ENCODE measurements around the gene UXT. TPM values are rescaled to one million over a fixed set of nuclear protein-coding genes. Genes with fewer than 3 reads are reported as not detected.

The UXT gene
- total RNA-seq, 2 experiments from 2014 or later: 181 to 187 TPM

GRCh38 chrX:47621851-47622250 lies 37.1 kb downstream of the UXT start:
- Mint-ChIP-seq H3K4me3 (no peak overlapping the region), H3K27ac (no peak overlapping the region), H3K36me3 (ENCODE audit: low read depth) (peaks cover 4% of the 10 kb centered on the region), H3K4me1 (peaks cover 22% of the 10 kb centered on the region), H3K27me3 (peaks cover 29% of the 10 kb centered on the region), H3K9me3 (no peaks in the 10 kb centered on the region)
- CTCF ChIA-PET: no interaction called here
- POLR2A ChIA-PET: no interaction called here
- DNase-seq: no peak

- Mint-ChIP-seq H3K27ac (no peak overlapping the region), H3K9me3 (no peaks in the 10 kb centered on the region), H3K36me3 (ENCODE audit: low read depth) (no peaks in the 10 kb centered on the region), H3K4me3 (peak overlapping the region; percentile 48), H3K27me3 (peaks cover 35% of the 10 kb centered on the region), H3K4me1 (peaks cover 22% of the 10 kb centered on the region)
- POLR2A ChIA-PET: no interaction called here
- CTCF ChIA-PET: no interaction called here
- DNase-seq: no peak
These were observed 38.7 kb downstream of the UXT start for GRCh38 chrX:47620303-47620685.

GRCh38 chrX:47619486-47620302 lies 39.3 kb downstream of the UXT start, which contains the start of gene SYN1:
SYN1 (minus strand) TSS chrX:47619857; CDS start chrX:47619728, 129 bp downstream.
- CTCF ChIA-PET: no interaction called here
- Mint-ChIP-seq H3K9me3 (no peaks in the 10 kb centered on the region), H3K27ac (no peak within 1 kb of the TSS), H3K4me3 (peak within 1 kb of the TSS; percentile 59), H3K4me1 (peaks cover 20% of the 10 kb centered on the region), H3K27me3 (peaks cover 35% of the 10 kb centered on the region), H3K36me3 (ENCODE audit: low read depth) (no peaks in the 10 kb centered on the region)
- POLR2A ChIA-PET: no interaction called here
- DNase-seq: peak; percentile 75

GRCh38 chrX:47618923-47619485 lies 40.0 kb downstream of the UXT start:
- no peak overlapping the region for H3K27ac Mint-ChIP-seq
- no peaks in the 10 kb centered on the region for H3K36me3 Mint-ChIP-seq (ENCODE audit: low read depth)
- ChIA-PET CTCF (no interaction called here), POLR2A (no interaction called here)
- DNase-seq: no peak
- peak overlapping the region; percentile 59 for H3K4me3 Mint-ChIP-seq
- H3K27me3 Mint-ChIP-seq: peaks cover 35% of the 10 kb centered on the region
- H3K4me1 Mint-ChIP-seq: peaks cover 17% of the 10 kb centered on the region
- H3K9me3 Mint-ChIP-seq: no peaks in the 10 kb centered on the region

GRCh38 chrX:47614618-47615017 lies 44.4 kb downstream of the UXT start:
- POLR2A ChIA-PET: no interaction called here
- H3K4me3 Mint-ChIP-seq: no peak overlapping the region

GRCh38 chrX:47613082-47613481 lies 45.9 kb downstream of the UXT start:
- DNase-seq: no peak
- Mint-ChIP-seq H3K9me3 (no peaks in the 10 kb centered on the region), H3K36me3 (ENCODE audit: low read depth) (no peaks in the 10 kb centered on the region), H3K4me1 (peaks cover 4% of the 10 kb centered on the region), H3K27ac (no peak overlapping the region), H3K4me3 (no peak overlapping the region), H3K27me3 (peaks cover 16% of the 10 kb centered on the region)
- ChIA-PET POLR2A (no interaction called here), CTCF (interaction anchor here (1.9 kb wide), 1 partner anchor 16 kb away, joined by 4 read pairs; no protein-coding TSS in a partner anchor)

More at GRCh38 chrX:47614618-47615017, 44.4 kb downstream of the UXT start:
- no peak for DNase-seq
- CTCF ChIA-PET: interaction anchor here (1.6 kb wide), 1 partner anchor 9 kb away, joined by 4 read pairs; no protein-coding TSS in a partner anchor
- Mint-ChIP-seq H3K9me3 (no peaks in the 10 kb centered on the region), H3K4me1 (peaks cover 6% of the 10 kb centered on the region), H3K36me3 (ENCODE audit: low read depth) (no peaks in the 10 kb centered on the region), H3K27me3 (peaks cover 25% of the 10 kb centered on the region), H3K27ac (no peak overlapping the region)

- H3K36me3 Mint-ChIP-seq (ENCODE audit: low read depth): no peaks in the 10 kb centered on the region
- no peak overlapping the region for H3K27ac Mint-ChIP-seq
- CTCF ChIA-PET: interaction anchor here (0.6 to 1.9 kb wide), 3 partner anchors 16 to 854 kb away, joined by 3 to 4 read pairs (median 4); no protein-coding TSS in a partner anchor
- no peak for DNase-seq
- H3K4me1 Mint-ChIP-seq: peaks cover 6% of the 10 kb centered on the region
- no peak overlapping the region for H3K4me3 Mint-ChIP-seq
- H3K27me3 Mint-ChIP-seq: peaks cover 9% of the 10 kb centered on the region
- POLR2A ChIA-PET: no interaction called here
- no peaks in the 10 kb centered on the region for H3K9me3 Mint-ChIP-seq
These were observed 46.6 kb downstream of the UXT start for GRCh38 chrX:47612418-47612817.

GRCh38 chrX:47611926-47612325 lies 47.1 kb downstream of the UXT start:
- Mint-ChIP-seq H3K9me3 (no peaks in the 10 kb centered on the region), H3K4me3 (no peak overlapping the region), H3K4me1 (peaks cover 6% of the 10 kb centered on the region), H3K27me3 (peaks cover 6% of the 10 kb centered on the region), H3K36me3 (ENCODE audit: low read depth) (no peaks in the 10 kb centered on the region), H3K27ac (no peak overlapping the region)
- DNase-seq: no peak
- CTCF ChIA-PET: interaction anchor here (0.6 to 1.9 kb wide), 3 partner anchors 15 to 854 kb away, joined by 3 to 4 read pairs (median 4); no protein-coding TSS in a partner anchor
- POLR2A ChIA-PET: no interaction called here

- Mint-ChIP-seq H3K4me1 (peaks cover 6% of the 10 kb centered on the region), H3K9me3 (no peaks in the 10 kb centered on the region), H3K4me3 (no peak overlapping the region), H3K27ac (no peak overlapping the region), H3K36me3 (ENCODE audit: low read depth) (no peaks in the 10 kb centered on the region), H3K27me3 (peaks cover 2% of the 10 kb centered on the region)
- DNase-seq: no peak
- ChIA-PET POLR2A (no interaction called here), CTCF (interaction anchor here (1.5 kb wide), 1 partner anchor 15 kb away, joined by 4 read pairs; no protein-coding TSS in a partner anchor)
These were observed 47.5 kb downstream of the UXT start for GRCh38 chrX:47611489-47611888.

GRCh38 chrX:47610511-47610910 lies 48.5 kb downstream of the UXT start:
- CTCF ChIA-PET: interaction anchor here (0.7 kb wide), 1 partner anchor 30 kb away, joined by 3 read pairs; no protein-coding TSS in a partner anchor
- peaks cover 6% of the 10 kb centered on the region for H3K4me1 Mint-ChIP-seq
- POLR2A ChIA-PET: no interaction called here
- H3K9me3 Mint-ChIP-seq: no peaks in the 10 kb centered on the region
- no peaks in the 10 kb centered on the region for H3K36me3 Mint-ChIP-seq (ENCODE audit: low read depth)
- no peak for DNase-seq
- H3K27me3 Mint-ChIP-seq: no peaks in the 10 kb centered on the region
- H3K4me3 Mint-ChIP-seq: no peak overlapping the region
- no peak overlapping the region for H3K27ac Mint-ChIP-seq

GRCh38 chrX:47608130-47608810 lies 50.7 kb downstream of the UXT start:
- ChIA-PET POLR2A (no interaction called here), CTCF (no interaction called here)
- H3K36me3 Mint-ChIP-seq (ENCODE audit: low read depth): no peaks in the 10 kb centered on the region

GRCh38 chrX:47607091-47607490 lies 51.9 kb downstream of the UXT start:
- ChIA-PET POLR2A (no interaction called here), CTCF (no interaction called here)
- H3K9me3 Mint-ChIP-seq: no peaks in the 10 kb centered on the region
- H3K36me3 Mint-ChIP-seq (ENCODE audit: low read depth): no peaks in the 10 kb centered on the region
- peaks cover 6% of the 10 kb centered on the region for H3K4me1 Mint-ChIP-seq
- H3K27me3 Mint-ChIP-seq: no peaks in the 10 kb centered on the region
- no peak for DNase-seq
- H3K4me3 Mint-ChIP-seq: no peak overlapping the region
- H3K27ac Mint-ChIP-seq: no peak overlapping the region

More at GRCh38 chrX:47608130-47608810, 50.7 kb downstream of the UXT start:
- no peak overlapping the region for H3K4me3 Mint-ChIP-seq
- no peaks in the 10 kb centered on the region for H3K9me3 Mint-ChIP-seq
- no peak for DNase-seq
- no peak overlapping the region for H3K27ac Mint-ChIP-seq
- H3K4me1 Mint-ChIP-seq: peaks cover 6% of the 10 kb centered on the region
- H3K27me3 Mint-ChIP-seq: no peaks in the 10 kb centered on the region

GRCh38 chrX:47605024-47605423 lies 54.0 kb downstream of the UXT start:
- peaks cover 4% of the 10 kb centered on the region for H3K27me3 Mint-ChIP-seq
- POLR2A ChIA-PET: no interaction called here
- CTCF ChIA-PET: no interaction called here

More at GRCh38 chrX:47605024-47605423, 54.0 kb downstream of the UXT start:
- DNase-seq: no peak
- Mint-ChIP-seq H3K9me3 (no peaks in the 10 kb centered on the region), H3K4me1 (peaks cover 6% of the 10 kb centered on the region), H3K4me3 (no peak overlapping the region), H3K27ac (no peak overlapping the region), H3K36me3 (ENCODE audit: low read depth) (no peaks in the 10 kb centered on the region)
